Esophagus muscularis mucosa (tissue), 4 donors: ENCODE results near the gene PFKL. TPM values are rescaled to one million over a fixed set of nuclear protein-coding genes. Genes with fewer than 3 reads are reported as not detected.
"Not testable (repeated sequence)": the region's sequence is repeated elsewhere in the genome, so short reads cannot be mapped to it uniquely, and the experiment has no call there.

Experiments used
- DNase-seq: peaks from one replicate; pipeline ENCODE4 v3.0.0-alpha.2; 2017; ENCODE audit errors: extremely low spot score
- H3K27ac ChIP-seq, 4 donors: fragments of 200-600 bp; sonication (generic); replicated peaks in 1 of 4; 1 replicate in 3 of 4; 2 replicates in 1 of 4; pipeline ENCODE4 v1.5.1; 2016 to 2019; ENCODE audit warnings: mild to moderate bottlenecking in 1 of 4
- H3K27me3 ChIP-seq, 4 donors: fragments of 200-600 bp; sonication (generic); one replicate each; pipeline versions ENCODE4 v1.5.1 to v1.6.0; 2016 to 2019
- H3K36me3 ChIP-seq, 4 donors: fragments of 200-600 bp; sonication (generic); one replicate each; pipeline ENCODE4 v1.5.1; 2016 to 2019
- H3K4me1 ChIP-seq, 4 donors: fragments of 200-600 bp; sonication (generic); one replicate each; pipeline ENCODE4 v1.5.1; 2016 to 2019
- H3K4me3 ChIP-seq, 4 donors: fragments of 200-600 bp; sonication (generic); 1 replicate in 2 of 4; 2 replicates in 2 of 4; pipeline ENCODE4 v1.5.1; 2016 to 2019; ENCODE audit warnings: mild to moderate bottlenecking in 4 of 4, moderate library complexity in 1 of 4
- H3K9me3 ChIP-seq, 4 donors: fragments of 200-600 bp; sonication (generic); 1 replicate in 3 of 4; 2 replicates in 1 of 4; pipeline ENCODE4 v1.5.1; 2016 to 2019
- EP300 ChIP-seq: sonication (generic); formaldehyde crosslinking; IDR thresholded peaks from one replicate; pipeline ENCODE4 v1.6.1; 2017; ENCODE audit warnings: antibody characterized with exemption
- POLR2A ChIP-seq: fragments of 450-650 bp; IDR thresholded peaks from one replicate; pipeline ENCODE4 v1.6.1; 2017; ENCODE audit warnings: antibody characterized with exemption, moderate library complexity, mild to moderate bottlenecking, low read depth
- POLR2AphosphoS5 ChIP-seq, 2 donors: sonication (generic); formaldehyde crosslinking; IDR thresholded peaks; one replicate each; pipeline ENCODE4 v1.6.1; 2017; ENCODE audit warnings: antibody characterized with exemption in 2 of 2
- WGBS: methylation state at CpG from one replicate; pipeline ENCODE4 v1.1.5; 2018; 5-methylcytosine and 5-hydroxymethylcytosine counted together
- intact Hi-C: fragments of 100-400 bp; cut with DNase I; formaldehyde crosslinking; loops from one replicate; pipeline ENCODE4 v1.15.1; 2023
- total RNA-seq, 4 donors: library from RNA; depleted of rRNA; stranded (reverse); fragments of >200 nt; gene quantifications; one replicate each; pipeline versions ENCODE4 v1.1.0 to v1.2.1, GENCODE V29; 2016
- TF ChIP-seq, protein P1 (sequence below), 3 experiments: fragments of 200-600 bp in 2 of 3; fragments of 450-650 bp in 1 of 3; sonication (generic) in 2 of 3; IDR thresholded peaks; one replicate each; pipeline ENCODE4 v1.5.1; 2017 to 2019; ENCODE audit warnings: antibody characterized with exemption in 3 of 3, mild to moderate bottlenecking in 2 of 3, moderate library complexity in 1 of 3

Gene PFKL
- total RNA-seq, 4 donors from 2014 or later: 61.5 to 109 (median 83.4) TPM

- H3K4me3 ChIP-seq, H3K27ac ChIP-seq, H3K9me3 ChIP-seq, DNase-seq, intact Hi-C loops, H3K36me3 ChIP-seq: not testable (repeated sequence)
- Histone ChIP-seq H3K4me1 (peaks cover 10 to 15% (median 14%) of the 10 kb centered on the region in 4 donors), H3K27me3 (peaks cover 0 to 29% (median 0%) of the 10 kb centered on the region in 4 donors)
- 72% methylated on average over 8 of the region's 8 CpGs for WGBS
These were observed 43.1 kb downstream of the PFKL start for GRCh38 chr21:44342981-44343380.

GRCh38 chr21:44344541-44345183 is 44.8 kb downstream of the PFKL start:
- Histone ChIP-seq H3K36me3 (no peaks in the 10 kb centered on the region), H3K9me3 (no peaks in the 10 kb centered on the region), H3K27ac (no peak overlapping the region), H3K27me3 (peaks cover 0 to 46% (median 7%) of the 10 kb centered on the region in 4 donors), H3K4me3 (no peak overlapping the region), H3K4me1 (peaks cover 4 to 9% (median 7%) of the 10 kb centered on the region in 4 donors)
- WGBS: 83% methylated on average over 12 of the region's 17 CpGs
- intact Hi-C loops: no loop called here
- TF ChIP-seq EP300 (no peak), POLR2A (no peak), POLR2AphosphoS5 (IDR thresholded peaks at IDR 0.05) (no peak)
- TF ChIP-seq, protein P1, sequence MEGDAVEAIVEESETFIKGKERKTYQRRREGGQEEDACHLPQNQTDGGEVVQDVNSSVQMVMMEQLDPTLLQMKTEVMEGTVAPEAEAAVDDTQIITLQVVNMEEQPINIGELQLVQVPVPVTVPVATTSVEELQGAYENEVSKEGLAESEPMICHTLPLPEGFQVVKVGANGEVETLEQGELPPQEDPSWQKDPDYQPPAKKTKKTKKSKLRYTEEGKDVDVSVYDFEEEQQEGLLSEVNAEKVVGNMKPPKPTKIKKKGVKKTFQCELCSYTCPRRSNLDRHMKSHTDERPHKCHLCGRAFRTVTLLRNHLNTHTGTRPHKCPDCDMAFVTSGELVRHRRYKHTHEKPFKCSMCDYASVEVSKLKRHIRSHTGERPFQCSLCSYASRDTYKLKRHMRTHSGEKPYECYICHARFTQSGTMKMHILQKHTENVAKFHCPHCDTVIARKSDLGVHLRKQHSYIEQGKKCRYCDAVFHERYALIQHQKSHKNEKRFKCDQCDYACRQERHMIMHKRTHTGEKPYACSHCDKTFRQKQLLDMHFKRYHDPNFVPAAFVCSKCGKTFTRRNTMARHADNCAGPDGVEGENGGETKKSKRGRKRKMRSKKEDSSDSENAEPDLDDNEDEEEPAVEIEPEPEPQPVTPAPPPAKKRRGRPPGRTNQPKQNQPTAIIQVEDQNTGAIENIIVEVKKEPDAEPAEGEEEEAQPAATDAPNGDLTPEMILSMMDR (IDR thresholded peaks at IDR 0.05): no peak
- DNase-seq: no peak

- Histone ChIP-seq H3K27me3 (peaks cover 0 to 54% (median 10%) of the 10 kb centered on the region in 4 donors), H3K4me1 (peaks cover 0 to 11% (median 7%) of the 10 kb centered on the region in 4 donors), H3K9me3 (no peaks in the 10 kb centered on the region), H3K36me3 (no peaks in the 10 kb centered on the region), H3K27ac (no peak overlapping the region), H3K4me3 (no peak overlapping the region)
- 54% methylated on average over 10 of the region's 11 CpGs for WGBS
- no peak for DNase-seq
- TF ChIP-seq POLR2AphosphoS5 (IDR thresholded peaks at IDR 0.05) (no peak), POLR2A (no peak), EP300 (no peak)
- TF ChIP-seq, protein P1 (IDR thresholded peaks at IDR 0.05): no peak
- intact Hi-C loops: no loop called here
These were observed 45.6 kb downstream of the PFKL start for GRCh38 chr21:44345495-44345894.

GRCh38 chr21:44347911-44348451 is 48.1 kb downstream of the PFKL start:
- no peak overlapping the region for H3K4me3 ChIP-seq
- peaks cover 0 to 79% (median 10%) of the 10 kb centered on the region in 4 donors for H3K27me3 ChIP-seq
- no peaks in the 10 kb centered on the region for H3K9me3 ChIP-seq
- 48% methylated on average over 14 of the region's 22 CpGs for WGBS
- no peaks in the 10 kb centered on the region for H3K36me3 ChIP-seq
- H3K4me1 ChIP-seq: peaks cover 0 to 18% (median 8%) of the 10 kb centered on the region in 4 donors
- TF ChIP-seq POLR2AphosphoS5 (IDR thresholded peaks at IDR 0.05) (no peak), POLR2A (no peak), EP300 (no peak)
- H3K27ac ChIP-seq: no peak overlapping the region
- no peak for DNase-seq
- intact Hi-C loops: no loop called here

GRCh38 chr21:44348861-44349260 is 49.0 kb downstream of the PFKL start:
- intact Hi-C loops: no loop called here
- no peak for DNase-seq
- peaks cover 0 to 88% (median 10%) of the 10 kb centered on the region in 4 donors for H3K27me3 ChIP-seq
- no peak for TF ChIP-seq EP300
- whole genome bisulfite sequencing: 91% methylated on average over 18 of the region's 19 CpGs
- no peak overlapping the region for H3K4me3 ChIP-seq
- no peaks in the 10 kb centered on the region for H3K9me3 ChIP-seq
- H3K36me3 ChIP-seq: no peaks in the 10 kb centered on the region
- H3K4me1 ChIP-seq: peaks cover 0 to 18% (median 8%) of the 10 kb centered on the region in 4 donors
- no peak overlapping the region for H3K27ac ChIP-seq

- 78% methylated on average over 9 of the region's 12 CpGs for WGBS
- TF ChIP-seq POLR2AphosphoS5 (IDR thresholded peaks at IDR 0.05): no peak
- no peak for TF ChIP-seq POLR2A
- TF ChIP-seq, protein P1 (IDR thresholded peaks at IDR 0.05): no peak
- TF ChIP-seq EP300: no peak
- Histone ChIP-seq H3K4me1 (peaks cover 0 to 18% (median 8%) of the 10 kb centered on the region in 4 donors), H3K4me3 (no peak overlapping the region), H3K9me3 (no peaks in the 10 kb centered on the region), H3K27me3 (peaks cover 0 to 88% (median 10%) of the 10 kb centered on the region in 4 donors), H3K27ac (no peak overlapping the region), H3K36me3 (no peaks in the 10 kb centered on the region)
- no peak for DNase-seq
- intact Hi-C loops: no loop called here
These were observed 49.6 kb downstream of the PFKL start for GRCh38 chr21:44349416-44349846.
